Measurements from ENCODE around the gene NPTXR.

The NPTXR gene

GRCh38 chr22:38843657-38844314, at the start of gene NPTXR:
Gene NPTXR, minus strand, starts transcription at chr22:38844028.
- no peak for DNase-seq (ENCODE audit: low read depth in 2 of 2, low spot score in 1 of 2)

- DNase-seq (ENCODE audit: low read depth in 2 of 2, low spot score in 1 of 2) = no peak
Observed at GRCh38 chr22:38891256-38891655, 47.4 kb upstream of the NPTXR start.

- DNase-seq (ENCODE audit: low read depth in 2 of 2, low spot score in 1 of 2) = no peak
Observed at GRCh38 chr22:38890377-38890776, 46.5 kb upstream of the NPTXR start.

GRCh38 chr22:38886333-38886732, 42.5 kb upstream of the NPTXR start:
- no peak for DNase-seq (ENCODE audit: low read depth in 2 of 2, low spot score in 1 of 2)

GRCh38 chr22:38882972-38883622, 39.3 kb upstream of the NPTXR start:
- DNase-seq (ENCODE audit: low read depth in 2 of 2, low spot score in 1 of 2) = no peak

GRCh38 chr22:38881997-38882879, 38.4 kb upstream of the NPTXR start:
- no peak for DNase-seq (ENCODE audit: low read depth in 2 of 2, low spot score in 1 of 2)

GRCh38 chr22:38881464-38881871, 37.6 kb upstream of the NPTXR start:
- no peak for DNase-seq (ENCODE audit: low read depth in 2 of 2, low spot score in 1 of 2)

- no peak for DNase-seq (ENCODE audit: low read depth in 2 of 2, low spot score in 1 of 2)
Observed at GRCh38 chr22:38879961-38880360, 36.1 kb upstream of the NPTXR start.

GRCh38 chr22:38879108-38879729, 35.4 kb upstream of the NPTXR start:
- DNase-seq (ENCODE audit: low read depth in 2 of 2, low spot score in 1 of 2) = no peak

- DNase-seq (ENCODE audit: low read depth in 2 of 2, low spot score in 1 of 2) = no peak
Observed at GRCh38 chr22:38878001-38878400, 34.2 kb upstream of the NPTXR start.

GRCh38 chr22:38874529-38875222, 30.8 kb upstream of the NPTXR start:
- DNase-seq (ENCODE audit: low read depth in 2 of 2, low spot score in 1 of 2) = no peak

- DNase-seq (ENCODE audit: low read depth in 2 of 2, low spot score in 1 of 2) = peak; percentile 50 to 65
Observed at GRCh38 chr22:38873469-38874411, 29.9 kb upstream of the NPTXR start.

- DNase-seq (ENCODE audit: low read depth in 2 of 2, low spot score in 1 of 2) = no peak
Observed at GRCh38 chr22:38872831-38873248, 29.0 kb upstream of the NPTXR start.

- DNase-seq (ENCODE audit: low read depth in 2 of 2, low spot score in 1 of 2) = peak; percentile 89
Observed at GRCh38 chr22:38872172-38872830, 28.5 kb upstream of the NPTXR start, which contains the start of gene CBX6. Gene CBX6, minus strand, starts transcription at chr22:38872216. Its CDS starts 26 bp downstream, at chr22:38872190.

GRCh38 chr22:38871360-38872171, 27.7 kb upstream of the NPTXR start:
- DNase-seq (ENCODE audit: low read depth in 2 of 2, low spot score in 1 of 2) = no peak

GRCh38 chr22:38870791-38871359, 27.0 kb upstream of the NPTXR start:
- no peak for DNase-seq (ENCODE audit: low read depth in 2 of 2, low spot score in 1 of 2)

GRCh38 chr22:38870312-38870741, 26.5 kb upstream of the NPTXR start:
- peak; percentile 73 to 83 for DNase-seq (ENCODE audit: low read depth in 2 of 2, low spot score in 1 of 2)

GRCh38 chr22:38869663-38870062, 25.8 kb upstream of the NPTXR start:
- DNase-seq (ENCODE audit: low read depth in 2 of 2, low spot score in 1 of 2) = no peak
